NB4 (cell line): ENCODE results near the gene CAPNS2.

ENCODE experiments used
- DNase-seq: peaks from one replicate; pipeline ENCODE4 v3.0.0; 2010; ENCODE audit warnings: low read depth
- H3K4me3 ChIP-seq: one replicate; pipeline ENCODE4 v1.5.1; 2011; ENCODE audit warnings: mild to moderate bottlenecking, low read depth, low read length, moderate library complexity
- MYC ChIP-seq: IDR thresholded peaks from 2 replicates; pipeline ENCODE4 v1.6.1; 2011; ENCODE audit warnings: low read depth, low read length
- POLR2A ChIP-seq: IDR thresholded peaks from 2 replicates; pipeline ENCODE4 v1.6.1; 2011; ENCODE audit warnings: mild to moderate bottlenecking; ENCODE audit not compliant: insufficient read length; ENCODE audit errors: extremely low read depth
- TF ChIP-seq, protein P1 (sequence below): IDR thresholded peaks from one replicate; pipeline ENCODE4 v1.5.1; 2012; ENCODE audit warnings: low read depth, low read length
- TF ChIP-seq, protein P2 (sequence below): IDR thresholded peaks from 2 replicates; pipeline ENCODE4 v1.6.1; 2011; ENCODE audit warnings: low read depth, low read length

Gene CAPNS2

GRCh38 chr16:55532227-55532626 lies 34.3 kb upstream of the CAPNS2 start:
- H3K4me3 ChIP-seq = no peak overlapping the region
- DNase-seq = no peak
- TF ChIP-seq, protein P1, sequence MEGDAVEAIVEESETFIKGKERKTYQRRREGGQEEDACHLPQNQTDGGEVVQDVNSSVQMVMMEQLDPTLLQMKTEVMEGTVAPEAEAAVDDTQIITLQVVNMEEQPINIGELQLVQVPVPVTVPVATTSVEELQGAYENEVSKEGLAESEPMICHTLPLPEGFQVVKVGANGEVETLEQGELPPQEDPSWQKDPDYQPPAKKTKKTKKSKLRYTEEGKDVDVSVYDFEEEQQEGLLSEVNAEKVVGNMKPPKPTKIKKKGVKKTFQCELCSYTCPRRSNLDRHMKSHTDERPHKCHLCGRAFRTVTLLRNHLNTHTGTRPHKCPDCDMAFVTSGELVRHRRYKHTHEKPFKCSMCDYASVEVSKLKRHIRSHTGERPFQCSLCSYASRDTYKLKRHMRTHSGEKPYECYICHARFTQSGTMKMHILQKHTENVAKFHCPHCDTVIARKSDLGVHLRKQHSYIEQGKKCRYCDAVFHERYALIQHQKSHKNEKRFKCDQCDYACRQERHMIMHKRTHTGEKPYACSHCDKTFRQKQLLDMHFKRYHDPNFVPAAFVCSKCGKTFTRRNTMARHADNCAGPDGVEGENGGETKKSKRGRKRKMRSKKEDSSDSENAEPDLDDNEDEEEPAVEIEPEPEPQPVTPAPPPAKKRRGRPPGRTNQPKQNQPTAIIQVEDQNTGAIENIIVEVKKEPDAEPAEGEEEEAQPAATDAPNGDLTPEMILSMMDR = no peak
- TF ChIP-seq POLR2A = no peak
- TF ChIP-seq MYC = no peak
- TF ChIP-seq, protein P2, sequence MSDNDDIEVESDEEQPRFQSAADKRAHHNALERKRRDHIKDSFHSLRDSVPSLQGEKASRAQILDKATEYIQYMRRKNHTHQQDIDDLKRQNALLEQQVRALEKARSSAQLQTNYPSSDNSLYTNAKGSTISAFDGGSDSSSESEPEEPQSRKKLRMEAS = no peak

GRCh38 chr16:55534756-55535155 lies 31.7 kb upstream of the CAPNS2 start:
- no peak overlapping the region for H3K4me3 ChIP-seq
- no peak for DNase-seq
- TF ChIP-seq POLR2A (no peak), MYC (no peak)
- TF ChIP-seq, protein P2 = no peak
- TF ChIP-seq, protein P1 = no peak

DNA sequence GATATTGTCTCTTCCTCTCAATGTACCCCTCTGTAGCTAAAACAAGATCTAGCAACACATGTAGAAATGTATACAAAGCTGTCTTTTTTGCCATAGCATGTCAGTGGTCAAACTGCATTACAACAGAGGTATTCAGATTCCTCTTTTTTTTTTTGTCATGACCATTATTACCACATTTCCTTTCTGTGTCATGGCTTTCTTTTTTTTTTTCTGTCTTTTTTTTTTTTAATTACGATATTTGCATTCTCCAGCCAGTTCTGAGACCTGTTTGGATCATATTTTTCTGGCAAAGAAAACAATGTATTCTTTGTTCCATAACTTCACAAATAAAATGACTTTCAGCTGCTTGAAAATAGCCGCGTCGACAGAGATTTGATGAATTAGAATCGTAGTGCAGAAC lies 27.4 kb upstream of the CAPNS2 start:
- DNase-seq = peak; percentile 81
- 0 out of 2 replicates have a peak, but pooled peaks have one; percentile 11 for TF ChIP-seq MYC
- TF ChIP-seq, protein P2 = 0 out of 2 replicates have a peak, but pooled peaks have one; percentile 7
- TF ChIP-seq, protein P1 = no peak
- H3K4me3 ChIP-seq = no peak overlapping the region

GRCh38 chr16:55539488-55539887 lies 27.0 kb upstream of the CAPNS2 start:
- TF ChIP-seq, protein P1 = no peak
- no peak overlapping the region for H3K4me3 ChIP-seq
- peak; percentile 29 for DNase-seq

- H3K4me3 ChIP-seq = no peak overlapping the region
- TF ChIP-seq POLR2A = no peak
- TF ChIP-seq MYC = no peak
Observed at GRCh38 chr16:55540221-55540620, 26.3 kb upstream of the CAPNS2 start.

DNA sequence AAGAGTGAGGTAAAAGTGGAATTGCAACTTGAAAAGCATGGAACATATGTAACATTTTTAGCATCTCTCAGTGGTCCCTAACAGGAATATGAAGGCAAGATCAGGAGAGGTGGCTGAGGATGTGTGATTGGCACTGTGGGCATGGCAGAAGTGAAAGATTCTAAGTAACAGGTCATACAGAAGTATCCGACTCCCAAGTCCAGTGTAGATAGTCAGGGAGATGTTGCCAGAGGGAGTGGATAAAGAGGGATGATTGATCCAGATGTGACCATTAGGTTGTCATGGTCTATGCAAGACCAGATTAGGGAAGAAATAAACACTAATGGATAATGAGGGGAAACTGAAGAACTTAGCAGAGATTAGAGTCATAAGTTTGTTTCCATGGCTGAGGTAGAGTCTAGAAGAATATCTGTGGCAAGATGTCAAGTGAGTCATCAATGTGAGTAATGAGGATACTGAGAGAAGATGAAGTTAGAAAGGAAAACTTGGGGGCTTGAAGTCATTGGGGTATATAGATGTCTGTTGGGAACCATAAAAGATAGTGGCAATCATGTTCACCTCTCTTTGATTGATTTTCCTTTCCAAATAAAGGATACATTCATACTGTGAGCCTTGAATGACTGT lies 23.9 kb upstream of the CAPNS2 start:
- H3K4me3 ChIP-seq = no peak overlapping the region
- DNase-seq = peak; percentile 8
- TF ChIP-seq, protein P1 = no peak
- TF ChIP-seq, protein P2 = no peak
- no peak for TF ChIP-seq POLR2A
- TF ChIP-seq MYC = no peak

More at GRCh38 chr16:55540221-55540620, 26.3 kb upstream of the CAPNS2 start:
- DNase-seq = no peak
